Astrocyte of the spinal cord (primary cell): Measurements from ENCODE around the gene KRTAP19-5.

Experiments
- DNase-seq: peaks from one replicate; pipeline ENCODE4 v3.0.0; 2011; ENCODE audit warnings: low read depth, low spot score
- H3K4me3 ChIP-seq: 2 replicates; pipeline ENCODE4 v1.5.1; 2011; ENCODE audit warnings: low read depth, mild to moderate bottlenecking, low read length, moderate library complexity
- CTCF ChIP-seq: IDR thresholded peaks from 2 replicates; pipeline ENCODE4 v1.5.1; 2012; ENCODE audit warnings: low read depth, mild to moderate bottlenecking, low read length, inconsistent platforms
- in situ Hi-C: cut with HindIII; loops from 2 replicates; pipeline ENCODE4 v1.10.0; 2017; ENCODE audit warnings: low sequenced_read_pairs

KRTAP19-5 gene

GRCh38 chr21:30487336-30487735 lies 14.6 kb downstream of the KRTAP19-5 start, which contains the start of gene KRTAP19-2:
Gene KRTAP19-2 (minus strand): TSS chr21:30487436. CDS start chr21:30487348, 88 bp downstream.
- DNase-seq = no peak
- in situ Hi-C loops = no loop called here
- no peak for TF ChIP-seq CTCF
- H3K4me3 ChIP-seq = no peak within 1 kb of the TSS

- H3K4me3 ChIP-seq = no peak overlapping the region
- TF ChIP-seq CTCF = no peak
- in situ Hi-C loops = no loop called here
- no peak for DNase-seq
These were observed 15.8 kb downstream of the KRTAP19-5 start for GRCh38 chr21:30486180-30486579.

GRCh38 chr21:30482130-30482529 lies 19.8 kb downstream of the KRTAP19-5 start:
- TF ChIP-seq CTCF = no peak
- in situ Hi-C loops = no loop called here
- no peak overlapping the region for H3K4me3 ChIP-seq
- DNase-seq = no peak

- H3K4me3 ChIP-seq = no peak within 1 kb of the TSS
- in situ Hi-C loops = no loop called here
- DNase-seq = no peak
- no peak for TF ChIP-seq CTCF
These were observed 21.8 kb downstream of the KRTAP19-5 start, which contains the start of gene KRTAP19-1 for GRCh38 chr21:30480145-30480544. Gene KRTAP19-1 (minus strand): TSS chr21:30480367. CDS start chr21:30480317, 50 bp downstream.

GRCh38 chr21:30479259-30479658 lies 22.7 kb downstream of the KRTAP19-5 start:
- in situ Hi-C loops = no loop called here
- TF ChIP-seq CTCF = no peak
- no peak for DNase-seq
- H3K4me3 ChIP-seq = no peak overlapping the region

GRCh38 chr21:30478004-30478403 lies 23.9 kb downstream of the KRTAP19-5 start:
- in situ Hi-C loops = no loop called here
- no peak for DNase-seq
- no peak for TF ChIP-seq CTCF
- no peak overlapping the region for H3K4me3 ChIP-seq
